NCI-H1694 treated with DMSO at 0.1 percent for 48 hours (cell line): ENCODE data around the gene RAMP1.
"Not testable (repeated sequence)": the region's sequence is repeated elsewhere in the genome, so short reads cannot be mapped to it uniquely, and the experiment has no call there.

Experiments used
- DNase-seq: peaks from one replicate; lab custom pipeline; 2025; lab: John Stamatoyannopoulos, UW

Gene RAMP1

GRCh38 chr2:237859533-237860272, at the start of gene RAMP1:
RAMP1 (plus strand) TSS chr2:237859623; CDS start chr2:237859676, 53 bp downstream.
- peak; percentile 83 for DNase-seq

- DNase-seq = no peak
These were observed 43.8 kb upstream of the RAMP1 start for GRCh38 chr2:237815637-237816036.

GRCh38 chr2:237816531-237816930, 42.9 kb upstream of the RAMP1 start:
- DNase-seq = no peak

DNA sequence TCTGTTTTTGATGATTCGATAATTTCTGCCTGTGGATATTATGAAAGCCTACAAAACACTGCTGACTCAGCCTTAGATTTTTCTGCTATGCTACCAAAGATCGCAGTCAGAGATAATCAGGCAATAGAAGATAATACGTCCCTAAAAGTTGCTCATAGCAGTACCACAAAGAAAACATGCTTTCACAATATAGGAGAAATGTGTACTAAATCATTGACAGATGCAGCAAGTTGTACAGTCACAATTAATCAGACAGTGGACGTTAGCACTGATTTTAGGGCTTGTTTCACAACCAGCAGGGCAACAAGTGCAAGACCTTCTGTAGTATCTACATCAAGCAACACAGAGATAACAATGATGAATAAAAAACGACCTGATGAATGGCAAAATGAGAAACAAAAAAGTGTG, 41.4 kb upstream of the RAMP1 start:
- no peak for DNase-seq

DNA sequence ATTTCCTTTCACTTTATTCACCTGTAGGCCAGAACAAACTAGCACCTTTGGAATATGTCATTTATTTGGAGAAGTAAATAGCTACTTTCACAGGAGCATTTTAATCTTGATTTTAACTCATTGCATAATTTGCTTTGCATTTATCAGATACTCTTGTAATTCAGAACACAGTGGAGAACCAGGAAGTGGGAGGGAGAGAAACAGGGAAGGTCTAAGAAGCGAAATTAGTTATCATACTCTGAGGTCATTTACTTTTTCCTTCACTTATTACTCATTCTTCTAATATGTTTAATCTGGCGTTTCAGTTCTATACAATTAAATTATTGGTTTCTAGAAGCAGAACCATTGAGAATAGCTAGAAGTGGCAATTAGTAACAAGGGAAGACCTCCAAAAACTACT, 40.2 kb upstream of the RAMP1 start:
- DNase-seq = no peak

GRCh38 chr2:237820421-237820820, 39.0 kb upstream of the RAMP1 start:
- DNase-seq = no peak

DNA sequence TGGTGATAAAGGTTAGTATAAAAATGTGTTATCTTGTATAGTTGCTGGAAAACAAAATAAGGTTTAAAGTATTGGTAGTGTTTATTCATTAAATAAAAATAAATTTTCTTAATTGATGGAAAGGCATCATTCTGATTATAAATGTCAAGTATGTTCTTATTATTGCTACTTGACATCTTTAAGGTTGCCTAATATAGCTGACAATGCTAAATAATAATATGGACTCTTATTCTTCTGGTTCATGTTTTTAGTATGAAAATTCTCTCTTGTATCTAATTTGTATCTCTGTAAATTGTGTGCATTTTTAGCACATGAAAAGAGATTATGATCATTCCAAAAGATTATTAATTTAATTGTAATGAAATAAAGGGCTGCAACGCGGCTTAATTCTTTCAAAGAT, 35.9 kb upstream of the RAMP1 start:
- no peak for DNase-seq

- DNase-seq = no peak
These were observed 35.3 kb upstream of the RAMP1 start for GRCh38 chr2:237824085-237824484.

- no peak for DNase-seq
These were observed 31.9 kb upstream of the RAMP1 start for GRCh38 chr2:237827421-237827987.

DNA sequence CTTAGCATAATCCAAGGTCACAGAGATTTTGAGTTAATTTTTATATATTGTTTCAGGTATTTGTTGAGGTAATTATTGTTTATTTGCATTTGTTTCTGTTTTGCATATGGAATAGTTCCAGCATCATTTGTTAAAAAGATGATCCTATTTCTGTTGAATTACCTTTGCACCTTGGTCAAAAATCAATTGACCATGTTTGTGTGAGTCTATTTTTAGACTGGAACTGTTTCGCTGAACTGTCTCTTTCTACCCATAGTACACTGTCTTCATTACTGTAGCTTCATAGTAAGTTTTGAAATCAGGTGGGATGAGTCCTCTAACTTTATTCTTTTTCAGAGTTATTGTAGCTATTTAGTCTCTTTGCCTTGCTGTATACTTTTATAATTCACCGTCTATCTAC, 28.9 kb upstream of the RAMP1 start:
- no peak for DNase-seq

- no peak for DNase-seq
These were observed 25.9 kb upstream of the RAMP1 start for GRCh38 chr2:237833546-237833945.

DNA sequence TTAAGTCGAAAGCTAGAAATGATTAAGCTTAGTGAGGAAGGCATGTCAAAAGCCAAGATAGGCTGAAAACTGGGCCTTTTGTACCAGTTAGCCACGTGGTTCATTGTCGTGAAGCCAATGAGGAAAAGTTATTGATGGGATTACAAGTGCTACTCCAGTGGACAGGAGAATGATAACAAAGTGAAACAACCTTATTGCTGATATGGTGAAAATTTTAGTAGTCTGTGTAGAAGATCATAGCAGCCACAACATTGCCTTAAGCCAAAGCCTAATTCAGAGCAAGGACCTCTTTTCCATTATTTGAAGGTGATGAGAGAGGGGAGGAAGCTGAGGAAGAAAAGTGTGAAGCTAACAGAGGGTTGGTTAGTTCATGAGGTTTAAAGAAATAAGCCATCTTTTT, 24.1 kb upstream of the RAMP1 start:
- DNase-seq = no peak

DNA sequence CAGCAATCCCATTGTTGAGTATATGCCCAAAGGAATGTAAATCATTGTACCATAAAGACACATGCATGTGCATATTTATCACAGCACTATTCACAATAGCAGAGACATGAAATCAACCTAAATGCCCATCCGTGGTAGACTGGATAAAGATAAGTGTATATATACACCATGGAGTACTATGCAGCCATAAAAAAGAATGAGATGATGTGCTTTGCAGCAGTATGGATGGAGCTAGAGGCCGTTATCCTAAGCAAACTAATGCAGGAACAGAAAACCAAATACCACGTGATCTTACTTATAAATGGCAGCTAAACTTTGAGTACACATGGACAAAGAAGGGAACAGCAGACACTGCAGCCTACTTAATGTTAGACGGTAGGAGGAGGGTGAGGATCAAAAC, 18.4 kb upstream of the RAMP1 start:
- no peak for DNase-seq

DNA sequence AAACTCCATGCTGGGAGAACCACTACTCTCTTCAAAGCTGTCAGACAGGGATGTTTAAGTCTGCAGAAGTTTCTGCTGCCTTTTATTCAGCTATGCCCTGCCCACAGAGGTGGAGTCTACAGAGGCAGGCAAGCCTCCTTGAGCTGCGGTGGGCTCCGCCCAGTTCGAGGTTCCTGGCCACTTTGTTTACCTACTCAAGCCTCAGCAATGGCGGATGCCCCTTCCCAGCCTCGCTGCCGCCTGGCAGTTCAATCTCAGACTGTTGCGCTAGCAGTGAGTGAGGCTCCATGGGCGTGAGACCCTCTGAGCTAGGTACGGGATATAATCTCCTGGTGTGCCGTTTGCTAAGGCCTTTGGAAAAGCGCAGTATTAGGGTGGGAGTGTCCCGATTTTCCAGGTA, 10.5 kb upstream of the RAMP1 start:
- DNase-seq = not testable (repeated sequence)

DNA sequence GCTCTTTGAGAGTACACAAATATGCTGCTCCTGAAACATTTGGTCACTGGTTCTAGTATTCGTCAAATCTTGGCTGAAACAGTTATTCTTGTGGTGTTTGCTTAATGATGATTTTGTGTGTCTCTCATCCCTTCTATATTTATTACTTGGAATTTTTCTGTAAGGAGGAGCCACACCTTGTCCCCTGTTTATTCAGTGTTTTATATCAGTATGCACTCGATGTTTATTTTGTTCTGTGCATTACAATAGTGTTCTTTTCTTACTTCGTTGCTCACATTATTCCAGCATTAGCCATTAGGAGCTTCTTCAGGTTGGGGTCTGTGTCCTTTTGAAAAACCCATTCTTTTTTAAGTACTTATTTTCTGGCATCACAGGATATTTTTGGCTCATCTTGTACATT, 5.1 kb upstream of the RAMP1 start:
- no peak for DNase-seq

DNA sequence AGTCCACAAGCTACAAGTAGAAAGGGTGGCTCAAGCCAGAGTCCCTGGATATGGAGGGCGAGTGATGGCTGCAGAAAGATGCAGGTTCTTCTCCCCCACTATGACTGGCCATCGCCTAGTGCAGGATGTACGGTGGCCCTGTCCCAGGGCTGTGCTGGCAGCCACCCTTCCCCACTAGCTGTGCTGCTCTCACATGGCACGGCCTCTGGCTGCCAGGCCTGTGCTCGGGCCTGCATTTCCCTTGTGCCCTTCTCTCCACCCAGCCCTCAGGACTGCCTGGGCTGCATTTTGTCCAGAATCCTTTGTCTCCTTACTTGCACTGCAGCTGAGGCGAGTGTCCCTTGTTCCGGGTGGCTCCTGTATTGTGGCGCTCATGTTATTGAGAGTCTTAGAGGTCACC, 1.6 kb upstream of the RAMP1 start:
- DNase-seq = no peak

DNA sequence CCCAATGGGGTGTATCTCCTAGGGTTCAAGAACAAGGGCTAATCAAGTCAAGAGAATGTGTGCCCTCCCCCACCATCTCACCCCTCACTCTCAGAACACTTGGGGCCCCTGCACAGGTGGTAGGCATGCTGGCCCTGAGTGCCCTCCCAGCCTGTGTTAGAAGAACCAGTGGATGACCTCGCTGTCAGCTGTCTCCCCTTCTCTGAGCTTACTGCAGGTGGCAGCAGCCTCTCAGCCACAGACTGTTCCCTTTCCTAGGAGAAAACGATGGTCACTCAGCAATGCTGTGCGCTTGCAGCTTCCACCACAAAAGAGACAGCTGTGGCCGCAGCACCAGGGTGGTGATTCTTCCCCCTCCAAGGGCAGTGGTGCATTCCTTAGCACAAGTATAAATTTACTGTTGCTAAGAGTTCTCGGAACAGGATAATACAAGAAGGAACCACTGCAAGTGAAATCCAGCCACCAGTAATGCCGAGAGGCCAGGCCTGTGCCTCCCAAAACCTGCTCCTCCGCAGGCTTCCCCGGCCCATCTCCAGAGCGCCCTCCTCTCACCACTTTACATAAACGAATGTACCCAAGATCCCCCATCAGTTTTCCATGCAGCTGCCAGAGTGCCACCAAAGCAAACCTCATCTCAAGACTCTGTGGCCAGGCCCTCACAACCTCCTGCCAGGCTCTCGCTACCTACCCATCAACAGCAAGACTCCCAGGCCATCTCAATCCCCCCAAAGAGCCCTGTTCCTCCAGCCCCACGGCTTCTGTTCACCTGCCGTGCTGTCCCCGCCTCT, 935 bp upstream of the RAMP1 start:
- DNase-seq = peak; percentile 62

DNA sequence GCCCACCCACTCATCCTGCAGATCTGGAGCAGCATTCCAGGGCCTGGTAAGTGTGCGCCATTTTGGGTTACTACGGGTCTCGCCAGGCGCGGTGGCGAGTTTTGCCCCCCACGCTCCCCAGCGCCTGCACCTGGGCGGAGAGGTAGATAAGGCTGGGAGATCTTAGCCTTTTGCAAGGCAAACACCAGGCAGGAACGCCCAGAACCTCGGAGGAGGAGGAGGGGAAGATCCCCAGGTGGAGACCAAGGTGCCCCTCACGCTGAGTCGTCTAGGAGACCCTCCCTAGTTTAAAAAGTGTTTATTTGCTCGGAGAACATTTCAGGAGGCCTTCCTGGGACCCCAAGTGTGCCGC, 365 bp upstream of the RAMP1 start:
- DNase-seq = no peak

DNA sequence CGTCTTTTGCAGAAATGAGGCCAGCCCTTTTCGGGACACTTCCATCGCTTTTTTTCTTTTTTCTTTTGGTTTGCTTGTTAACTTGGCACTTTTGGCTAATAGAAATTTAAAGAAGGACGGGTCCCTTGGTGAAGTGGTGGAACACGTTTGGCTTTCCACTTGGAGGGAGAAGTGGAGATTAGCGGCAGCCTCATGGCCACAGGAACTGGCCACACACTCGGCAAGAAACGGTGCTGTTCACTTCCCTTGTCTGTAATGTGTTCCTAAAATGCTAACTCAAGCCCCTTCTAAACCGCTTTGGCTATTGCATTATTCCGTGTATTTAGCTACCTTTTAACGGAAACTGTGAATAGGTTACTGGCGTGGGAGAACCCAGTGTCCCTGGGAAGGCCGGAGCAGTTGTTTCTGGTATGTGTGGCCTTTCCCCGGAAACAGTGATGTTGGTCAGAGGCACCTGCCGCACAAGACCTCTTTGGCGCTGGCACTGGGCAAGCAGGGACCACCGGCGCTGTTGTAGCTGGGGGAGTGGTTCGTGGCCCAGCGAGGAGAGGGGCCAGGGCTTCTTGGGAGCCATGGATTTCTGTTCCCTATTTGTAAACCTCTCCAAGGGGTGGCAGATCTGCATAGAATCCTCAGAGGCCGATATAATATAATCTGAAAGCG, 981 bp downstream of the RAMP1 start:
- DNase-seq = no peak

DNA sequence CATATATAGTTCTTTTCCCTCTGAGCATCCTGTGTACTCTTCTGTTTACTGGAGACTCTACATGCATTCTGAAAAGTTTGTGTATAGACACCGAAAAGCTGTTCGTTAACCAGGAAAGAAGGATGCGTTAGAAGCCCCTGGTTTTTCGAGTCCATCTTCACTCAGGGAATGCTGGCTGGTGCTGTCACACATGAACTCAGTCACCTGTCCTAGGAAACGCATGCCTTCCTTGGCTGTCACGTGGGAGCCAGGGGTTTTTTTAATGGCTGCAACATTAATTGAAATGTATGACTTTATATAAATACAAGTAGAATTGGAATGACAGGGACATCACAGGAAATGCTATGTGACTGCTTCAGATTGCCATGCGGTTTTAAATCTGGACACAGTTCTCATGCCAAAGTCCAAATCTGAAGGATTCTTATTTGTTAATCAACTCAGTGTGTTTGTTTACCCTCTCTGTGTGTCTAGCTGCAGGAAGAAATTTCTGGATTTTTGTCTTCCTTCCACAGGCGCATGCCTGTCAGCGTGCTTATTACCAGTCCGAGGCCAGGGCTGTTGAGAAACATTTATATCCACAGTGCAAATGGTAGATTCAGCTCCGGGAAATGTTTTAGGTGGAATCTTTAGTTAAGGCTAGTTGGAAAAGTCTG, 2.6 kb downstream of the RAMP1 start:
- DNase-seq = no peak

GRCh38 chr2:237862528-237862895, 3.1 kb downstream of the RAMP1 start:
- no peak for DNase-seq

DNA sequence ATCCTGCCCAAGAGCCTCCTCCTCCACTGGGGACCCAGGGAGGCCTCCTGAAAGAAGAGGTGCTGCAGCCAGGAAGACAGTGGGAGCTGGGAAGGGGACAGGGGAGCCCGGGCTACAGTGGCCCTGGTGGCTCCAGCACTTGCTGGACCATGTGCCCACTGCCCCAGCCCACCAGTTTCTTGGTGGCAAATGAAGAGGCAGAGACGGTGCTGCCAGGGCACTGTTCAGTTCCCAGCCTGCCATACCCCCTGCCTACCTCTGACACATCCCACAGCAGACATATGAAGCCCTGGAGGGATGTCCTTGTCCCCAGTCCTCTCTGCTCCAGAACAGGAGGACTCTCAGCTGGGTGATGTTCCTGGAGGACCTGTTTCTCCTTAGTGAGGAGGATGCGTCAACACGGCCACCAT, 3.7 kb downstream of the RAMP1 start:
- DNase-seq = no peak
